ENCODE measurements around the gene C2orf76.

The C2orf76 gene

DNA sequence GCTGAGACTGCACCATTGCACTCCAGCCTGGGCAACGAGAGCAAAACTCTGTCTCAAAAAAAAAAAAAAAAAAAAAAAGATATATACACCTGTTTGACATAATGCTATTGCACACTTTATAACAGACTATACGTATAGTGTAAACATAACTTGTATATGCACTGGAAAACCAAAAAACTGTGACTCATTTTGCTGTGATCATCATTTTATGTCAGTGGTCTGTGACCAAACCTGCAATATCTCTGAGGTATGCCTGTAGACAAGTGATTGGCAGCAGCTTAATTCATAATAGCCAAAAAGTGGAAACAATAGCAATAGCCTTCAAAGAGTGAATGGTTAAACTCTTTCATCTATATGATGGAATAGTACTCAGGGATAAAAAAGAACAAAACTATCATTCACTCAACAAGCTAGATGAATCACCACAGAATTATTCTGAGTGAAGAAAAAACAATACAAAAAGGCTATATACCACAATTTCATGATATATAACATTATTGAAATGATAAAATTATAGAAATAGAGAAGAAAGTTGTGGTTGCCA lies 6.1 kb downstream of the C2orf76 start:
- no peak overlapping the region for H3K9ac ChIP-seq (ENCODE audit: low read depth, low read length)
- H3K36me3 ChIP-seq (ENCODE audit: control insufficient read depth, insufficient read depth, low read length): no peaks in the 10 kb centered on the region
- H3K27ac ChIP-seq (ENCODE audit: low read depth, low read length): no peak overlapping the region
- H3K4me3 ChIP-seq (ENCODE audit: low read depth, low read length): no peak overlapping the region
- peaks cover 8% of the 10 kb centered on the region for H3K4me1 ChIP-seq (ENCODE audit: control insufficient read depth, insufficient read depth, low read length)
- no peaks in the 10 kb centered on the region for H3K9me3 ChIP-seq (ENCODE audit: control insufficient read depth, insufficient read depth, low read length)
- no peaks in the 10 kb centered on the region for H3K27me3 ChIP-seq (ENCODE audit: control insufficient read depth, insufficient read depth, low read length)

DNA sequence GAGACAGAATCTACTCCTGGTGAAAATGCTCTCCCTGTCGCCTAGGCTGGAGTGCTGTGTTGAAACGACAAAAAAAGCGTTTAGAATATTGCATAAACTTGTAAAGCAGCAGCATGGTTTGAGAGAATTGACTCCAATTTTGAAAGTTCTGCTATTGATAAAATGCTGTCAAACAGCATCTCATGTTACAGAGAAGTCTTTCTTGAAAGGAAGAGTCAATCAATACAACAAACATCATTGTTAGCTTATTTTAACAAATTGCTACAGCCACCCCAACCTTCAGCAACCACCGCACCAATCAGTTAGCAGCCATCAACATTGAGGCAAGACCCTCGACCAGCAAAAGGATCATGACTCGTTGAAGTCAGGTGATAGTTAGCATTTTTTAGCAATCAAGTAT lies 6.9 kb downstream of the C2orf76 start:
- H3K4me1 ChIP-seq (ENCODE audit: control insufficient read depth, insufficient read depth, low read length): peaks cover 5% of the 10 kb centered on the region; the same call in 1 of the 2 replicates
- H3K9ac ChIP-seq (ENCODE audit: low read depth, low read length): no peak overlapping the region
- no peaks in the 10 kb centered on the region for H3K27me3 ChIP-seq (ENCODE audit: control insufficient read depth, insufficient read depth, low read length)
- no peak overlapping the region for H3K27ac ChIP-seq (ENCODE audit: low read depth, low read length)
- H3K4me3 ChIP-seq (ENCODE audit: low read depth, low read length): no peak overlapping the region
- no peaks in the 10 kb centered on the region for H3K36me3 ChIP-seq (ENCODE audit: control insufficient read depth, insufficient read depth, low read length)
- no peaks in the 10 kb centered on the region for H3K9me3 ChIP-seq (ENCODE audit: control insufficient read depth, insufficient read depth, low read length)

DNA sequence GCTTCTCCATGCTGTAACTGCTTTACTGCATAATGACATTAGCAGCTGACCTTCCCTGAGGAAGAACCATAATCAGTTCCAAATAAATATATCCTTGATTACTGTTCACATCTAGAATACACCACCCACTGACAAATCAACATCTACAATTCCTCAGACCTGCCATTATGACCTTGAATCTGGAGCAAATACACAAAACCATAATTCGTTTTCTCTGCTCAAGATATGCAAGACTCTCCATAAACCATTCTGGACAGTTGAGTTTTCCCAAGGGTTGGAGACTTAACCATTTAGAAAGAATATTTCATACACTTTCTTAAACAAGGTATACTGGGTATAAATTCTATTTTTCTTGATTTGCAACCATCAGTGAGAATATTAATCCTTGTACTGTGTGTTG lies 11.8 kb downstream of the C2orf76 start:
- Histone ChIP-seq H3K4me1 (ENCODE audit: control insufficient read depth, insufficient read depth, low read length) (peaks cover 24% of the 10 kb centered on the region), H3K9ac (ENCODE audit: low read depth, low read length) (no peak overlapping the region), H3K9me3 (ENCODE audit: control insufficient read depth, insufficient read depth, low read length) (no peaks in the 10 kb centered on the region), H3K27me3 (ENCODE audit: control insufficient read depth, insufficient read depth, low read length) (no peaks in the 10 kb centered on the region), H3K4me3 (ENCODE audit: low read depth, low read length) (no peak overlapping the region), H3K36me3 (ENCODE audit: control insufficient read depth, insufficient read depth, low read length) (no peaks in the 10 kb centered on the region), H3K27ac (ENCODE audit: low read depth, low read length) (no peak overlapping the region)

DNA sequence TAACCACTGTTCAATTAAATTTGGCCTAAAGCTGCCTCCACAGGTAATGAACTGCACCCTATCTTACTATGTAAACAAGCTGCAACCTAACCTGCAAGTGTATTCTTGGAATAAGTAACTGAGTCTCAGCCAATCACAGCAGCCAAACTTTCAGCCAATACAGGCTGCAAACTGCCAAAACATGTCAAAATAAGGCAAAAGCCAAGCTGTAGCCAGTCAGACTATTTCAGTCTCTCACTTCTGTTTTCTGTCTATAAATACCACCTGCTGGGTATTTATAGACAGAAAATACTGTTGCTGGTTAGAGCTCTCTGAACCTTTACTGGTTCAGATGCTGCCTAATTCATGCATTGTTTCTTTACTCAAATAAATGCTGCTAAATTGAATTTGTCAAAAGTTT lies 14.3 kb downstream of the C2orf76 start:
- H3K4me1 ChIP-seq (ENCODE audit: control insufficient read depth, insufficient read depth, low read length): peaks cover 25% of the 10 kb centered on the region
- H3K4me3 ChIP-seq (ENCODE audit: low read depth, low read length): no peak overlapping the region
- no peak overlapping the region for H3K9ac ChIP-seq (ENCODE audit: low read depth, low read length)
- H3K27ac ChIP-seq (ENCODE audit: low read depth, low read length): no peak overlapping the region
- no peaks in the 10 kb centered on the region for H3K36me3 ChIP-seq (ENCODE audit: control insufficient read depth, insufficient read depth, low read length)
- H3K27me3 ChIP-seq (ENCODE audit: control insufficient read depth, insufficient read depth, low read length): no peaks in the 10 kb centered on the region
- no peaks in the 10 kb centered on the region for H3K9me3 ChIP-seq (ENCODE audit: control insufficient read depth, insufficient read depth, low read length)

DNA sequence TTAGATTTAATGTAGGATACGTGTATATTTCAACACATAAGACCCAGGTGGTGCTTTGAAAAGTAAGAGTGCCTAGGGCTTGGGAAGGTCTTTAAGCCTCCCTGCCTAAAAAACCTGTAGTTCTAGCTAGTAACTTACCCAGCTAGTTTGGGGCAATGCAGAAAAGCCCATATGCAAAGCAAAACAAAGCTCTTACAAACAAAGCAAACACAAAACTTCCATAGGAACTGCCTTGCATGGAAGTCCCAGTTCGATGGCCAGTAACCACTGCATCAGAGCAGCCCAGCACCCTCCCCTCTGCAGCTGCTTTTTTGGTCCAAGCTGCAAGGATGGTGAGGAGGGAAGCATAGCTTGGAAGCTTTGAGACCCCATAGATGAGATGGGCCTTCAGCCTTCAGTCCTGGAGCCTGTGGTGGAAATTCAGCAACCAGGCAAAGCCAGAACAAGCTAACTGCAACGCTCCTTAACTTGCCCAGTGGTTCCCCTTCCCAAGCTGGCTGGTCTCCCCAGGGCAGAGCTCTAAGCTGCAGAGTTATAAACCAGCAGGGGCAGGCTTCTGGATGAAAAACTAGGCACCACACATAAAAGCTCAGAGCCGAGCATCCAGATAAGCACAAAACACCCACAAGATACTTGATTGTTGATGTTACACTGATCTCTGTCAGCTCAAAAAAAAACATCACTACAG lies 16.2 kb downstream of the C2orf76 start:
- Histone ChIP-seq H3K4me3 (ENCODE audit: low read depth, low read length) (0 out of 2 replicates have a peak overlapping the region, but pooled peaks have one; percentile 4), H3K4me1 (ENCODE audit: control insufficient read depth, insufficient read depth, low read length) (peaks cover 24% of the 10 kb centered on the region), H3K36me3 (ENCODE audit: control insufficient read depth, insufficient read depth, low read length) (no peaks in the 10 kb centered on the region), H3K9me3 (ENCODE audit: control insufficient read depth, insufficient read depth, low read length) (no peaks in the 10 kb centered on the region), H3K27ac (ENCODE audit: low read depth, low read length) (peak overlapping the region; percentile 68), H3K9ac (ENCODE audit: low read depth, low read length) (0 out of 2 replicates have a peak overlapping the region, but pooled peaks have one; percentile 8), H3K27me3 (ENCODE audit: control insufficient read depth, insufficient read depth, low read length) (no peaks in the 10 kb centered on the region)

DNA sequence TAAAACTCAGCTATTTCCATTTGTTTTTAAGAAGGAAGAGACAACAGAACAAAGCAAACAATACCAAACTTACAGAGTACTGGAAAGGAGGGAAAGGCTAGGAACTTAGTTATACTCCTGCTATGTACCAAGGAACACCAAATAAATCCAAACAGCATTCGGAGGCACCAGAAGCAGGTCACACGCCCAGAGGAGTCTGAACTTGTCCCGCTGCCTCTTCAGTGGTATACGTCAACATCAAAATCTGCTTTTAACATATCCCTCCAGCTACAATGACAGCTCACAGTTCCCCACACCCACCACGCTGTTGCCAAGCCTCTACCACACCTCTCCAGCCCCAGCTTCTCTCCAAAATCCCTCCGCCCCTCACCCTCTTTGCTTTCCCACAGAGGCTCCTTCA lies 17.3 kb downstream of the C2orf76 start:
- no peak overlapping the region for H3K4me3 ChIP-seq (ENCODE audit: low read depth, low read length)
- no peaks in the 10 kb centered on the region for H3K27me3 ChIP-seq (ENCODE audit: control insufficient read depth, insufficient read depth, low read length)
- no peak overlapping the region for H3K27ac ChIP-seq (ENCODE audit: low read depth, low read length)
- no peaks in the 10 kb centered on the region for H3K9me3 ChIP-seq (ENCODE audit: control insufficient read depth, insufficient read depth, low read length)
- peaks cover 24% of the 10 kb centered on the region for H3K4me1 ChIP-seq (ENCODE audit: control insufficient read depth, insufficient read depth, low read length)
- no peak overlapping the region for H3K9ac ChIP-seq (ENCODE audit: low read depth, low read length)
- no peaks in the 10 kb centered on the region for H3K36me3 ChIP-seq (ENCODE audit: control insufficient read depth, insufficient read depth, low read length)

DNA sequence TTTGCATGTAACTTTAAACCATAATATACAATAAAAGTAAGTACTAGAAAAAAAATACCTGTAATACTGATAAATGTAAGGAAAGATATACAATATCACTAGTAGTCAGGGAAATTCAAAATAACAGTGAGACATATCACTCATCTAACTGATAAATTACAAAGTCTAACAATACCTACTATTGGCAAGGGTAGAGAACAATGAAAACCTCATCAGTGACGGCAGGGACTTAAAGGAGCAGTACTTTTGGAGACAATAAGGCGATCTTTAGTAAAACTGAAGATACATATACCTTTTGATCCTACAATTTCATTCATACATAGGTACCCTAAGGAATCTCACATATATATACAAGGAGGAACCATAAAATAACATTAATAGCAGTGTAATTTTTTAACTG lies 24.9 kb downstream of the C2orf76 start:
- no peaks in the 10 kb centered on the region for H3K4me1 ChIP-seq (ENCODE audit: control insufficient read depth, insufficient read depth, low read length)
- H3K4me3 ChIP-seq (ENCODE audit: low read depth, low read length): no peak overlapping the region
- H3K27me3 ChIP-seq (ENCODE audit: control insufficient read depth, insufficient read depth, low read length): no peaks in the 10 kb centered on the region
- no peaks in the 10 kb centered on the region for H3K36me3 ChIP-seq (ENCODE audit: control insufficient read depth, insufficient read depth, low read length)
- H3K9me3 ChIP-seq (ENCODE audit: control insufficient read depth, insufficient read depth, low read length): no peaks in the 10 kb centered on the region
- H3K9ac ChIP-seq (ENCODE audit: low read depth, low read length): no peak overlapping the region
- H3K27ac ChIP-seq (ENCODE audit: low read depth, low read length): no peak overlapping the region

DNA sequence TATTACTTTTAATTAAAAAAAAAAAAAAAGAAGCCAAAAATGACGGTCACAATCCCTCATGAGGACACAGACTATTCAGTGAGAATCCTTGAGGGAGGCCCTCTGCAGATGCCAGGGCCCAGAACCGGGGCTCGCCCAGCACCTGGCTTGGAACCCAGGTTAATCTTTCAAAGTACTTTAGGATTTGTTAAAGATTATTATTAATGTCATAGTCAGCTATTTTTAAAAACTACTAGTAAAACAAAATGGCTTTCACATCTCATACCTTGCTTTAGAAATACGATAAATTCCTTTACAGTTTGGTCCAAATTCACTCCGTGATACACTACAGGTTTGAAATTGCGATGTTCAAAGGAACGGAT lies 27.1 kb downstream of the C2orf76 start:
- no peaks in the 10 kb centered on the region for H3K9me3 ChIP-seq (ENCODE audit: control insufficient read depth, insufficient read depth, low read length)
- H3K9ac ChIP-seq (ENCODE audit: low read depth, low read length): no peak overlapping the region
- H3K4me3 ChIP-seq (ENCODE audit: low read depth, low read length): no peak overlapping the region
- no peaks in the 10 kb centered on the region for H3K4me1 ChIP-seq (ENCODE audit: control insufficient read depth, insufficient read depth, low read length)
- H3K36me3 ChIP-seq (ENCODE audit: control insufficient read depth, insufficient read depth, low read length): no peaks in the 10 kb centered on the region
- no peaks in the 10 kb centered on the region for H3K27me3 ChIP-seq (ENCODE audit: control insufficient read depth, insufficient read depth, low read length)
- H3K27ac ChIP-seq (ENCODE audit: low read depth, low read length): no peak overlapping the region

DNA sequence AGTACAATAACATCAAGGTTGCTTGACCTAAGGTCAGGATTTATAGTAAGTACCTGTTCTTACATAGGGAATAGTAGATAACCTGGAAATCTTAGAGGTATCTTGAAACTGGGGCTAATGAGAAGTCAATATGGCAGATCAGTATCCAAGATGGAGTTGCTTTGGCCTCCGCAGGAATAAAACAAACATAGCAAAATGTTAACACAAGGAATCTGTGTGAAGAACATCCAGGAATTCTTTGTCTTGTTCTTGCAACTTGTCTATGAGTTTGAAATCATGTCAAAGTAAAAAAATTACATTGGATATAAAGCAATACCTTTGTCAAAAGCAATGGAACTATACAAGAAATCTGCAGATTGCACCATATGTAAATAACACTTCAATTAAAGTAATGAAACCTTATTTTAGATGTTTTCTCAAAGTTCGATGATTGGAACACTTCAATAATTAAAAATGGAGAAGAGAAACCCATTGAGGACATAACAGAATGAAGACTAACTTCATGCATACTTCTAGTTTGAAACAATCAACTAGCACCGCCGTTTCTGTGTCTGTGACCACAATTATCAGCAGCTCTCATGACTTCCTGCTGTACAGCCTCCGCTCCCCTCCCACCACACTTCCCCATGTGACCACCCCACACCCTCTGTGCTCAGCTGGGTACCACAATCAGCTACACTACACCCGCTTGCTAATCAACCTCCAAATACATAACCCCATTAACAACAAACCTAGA lies 27.6 kb downstream of the C2orf76 start:
- Histone ChIP-seq H3K4me3 (ENCODE audit: low read depth, low read length) (no peak overlapping the region), H3K9me3 (ENCODE audit: control insufficient read depth, insufficient read depth, low read length) (no peaks in the 10 kb centered on the region), H3K4me1 (ENCODE audit: control insufficient read depth, insufficient read depth, low read length) (no peaks in the 10 kb centered on the region), H3K36me3 (ENCODE audit: control insufficient read depth, insufficient read depth, low read length) (no peaks in the 10 kb centered on the region), H3K27ac (ENCODE audit: low read depth, low read length) (no peak overlapping the region), H3K27me3 (ENCODE audit: control insufficient read depth, insufficient read depth, low read length) (no peaks in the 10 kb centered on the region), H3K9ac (ENCODE audit: low read depth, low read length) (no peak overlapping the region)

DNA sequence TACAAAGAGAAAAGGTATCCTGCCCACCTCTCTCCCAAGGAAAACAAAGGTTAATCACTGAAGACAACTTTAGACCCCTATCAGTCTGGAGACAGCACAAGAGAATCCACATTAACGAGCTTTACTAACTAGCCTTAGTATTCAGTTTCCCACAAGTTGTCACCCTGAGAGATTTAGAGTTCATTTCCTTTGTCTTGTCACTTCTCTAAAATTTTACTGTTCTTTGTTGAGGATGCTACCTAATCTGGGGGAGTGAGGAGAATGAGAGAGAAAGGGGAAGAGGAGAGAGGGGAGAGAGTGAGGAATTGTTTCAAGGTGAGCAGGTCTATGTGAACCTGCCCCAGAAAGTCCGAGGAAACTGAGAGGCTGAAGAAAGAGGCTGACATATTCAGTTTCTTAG lies 28.4 kb downstream of the C2orf76 start:
- Histone ChIP-seq H3K36me3 (ENCODE audit: control insufficient read depth, insufficient read depth, low read length) (no peaks in the 10 kb centered on the region), H3K4me3 (ENCODE audit: low read depth, low read length) (no peak overlapping the region), H3K27me3 (ENCODE audit: control insufficient read depth, insufficient read depth, low read length) (no peaks in the 10 kb centered on the region), H3K9ac (ENCODE audit: low read depth, low read length) (no peak overlapping the region), H3K4me1 (ENCODE audit: control insufficient read depth, insufficient read depth, low read length) (no peaks in the 10 kb centered on the region), H3K9me3 (ENCODE audit: control insufficient read depth, insufficient read depth, low read length) (no peaks in the 10 kb centered on the region), H3K27ac (ENCODE audit: low read depth, low read length) (no peak overlapping the region)

DNA sequence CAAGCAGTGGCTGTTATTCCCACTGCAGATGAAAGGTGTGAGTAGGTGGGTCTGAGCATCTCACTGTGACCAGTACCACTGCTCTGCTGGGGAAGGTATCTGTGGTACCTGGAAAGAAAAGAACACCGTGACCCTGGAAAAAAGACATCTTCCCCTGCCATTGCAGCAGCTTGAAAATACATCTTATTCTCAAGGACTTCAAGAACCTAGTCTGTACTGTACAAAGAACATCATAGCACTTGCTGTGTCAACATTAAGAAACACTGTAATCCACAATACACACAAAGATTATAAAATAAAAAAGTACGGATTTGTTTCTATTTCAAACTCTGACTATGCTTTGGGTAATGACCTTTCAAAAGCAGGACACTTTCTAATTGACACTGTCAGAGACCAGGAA lies 28.9 kb downstream of the C2orf76 start:
- H3K27ac ChIP-seq (ENCODE audit: low read depth, low read length): no peak overlapping the region
- H3K4me3 ChIP-seq (ENCODE audit: low read depth, low read length): no peak overlapping the region
- H3K9ac ChIP-seq (ENCODE audit: low read depth, low read length): no peak overlapping the region

More for the DNA sequence above, 28.9 kb downstream of the C2orf76 start:
- H3K4me1 ChIP-seq (ENCODE audit: control insufficient read depth, insufficient read depth, low read length): no peaks in the 10 kb centered on the region
- H3K27me3 ChIP-seq (ENCODE audit: control insufficient read depth, insufficient read depth, low read length): no peaks in the 10 kb centered on the region
- H3K9me3 ChIP-seq (ENCODE audit: control insufficient read depth, insufficient read depth, low read length): no peaks in the 10 kb centered on the region
- no peaks in the 10 kb centered on the region for H3K36me3 ChIP-seq (ENCODE audit: control insufficient read depth, insufficient read depth, low read length)
